Fibroblast of mammary gland (primary cell): Measurements from ENCODE around the gene SRSF6.
"Not testable (repeated sequence)": the region's sequence is repeated elsewhere in the genome, so short reads cannot be mapped to it uniquely, and the experiment has no call there.

ENCODE experiments used
- DNase-seq: peaks from one replicate; pipeline ENCODE4 v3.0.0-alpha.2; 2010; ENCODE audit warnings: low read depth
- H3K4me3 ChIP-seq: 2 replicates; pipeline ENCODE4 v1.5.1; 2011; ENCODE audit warnings: low read depth, mild to moderate bottlenecking, low read length, moderate library complexity; ENCODE audit not compliant: control insufficient read depth
- CTCF ChIP-seq: conservative IDR thresholded peaks from 2 replicates; pipeline ENCODE4 v1.5.1; 2011; ENCODE audit warnings: low read depth, low read length, inconsistent platforms; ENCODE audit not compliant: control insufficient read depth, insufficient read depth

The SRSF6 gene

GRCh38 chr20:43450841-43451799 lies 6.6 kb upstream of the SRSF6 start:
- DNase-seq = no peak
- no peak for TF ChIP-seq CTCF
- H3K4me3 ChIP-seq = no peak overlapping the region

GRCh38 chr20:43452404-43453126 lies 5.1 kb upstream of the SRSF6 start:
- H3K4me3 ChIP-seq = no peak overlapping the region
- DNase-seq = no peak
- TF ChIP-seq CTCF = no peak

- H3K4me3 ChIP-seq, DNase-seq: not testable (repeated sequence)
Measured at GRCh38 chr20:43456252-43456651, 1.4 kb upstream of the SRSF6 start.

GRCh38 chr20:43456809-43457639 lies 672 bp upstream of the SRSF6 start:
- H3K4me3 ChIP-seq = peak overlapping the region; percentile 89
- no peak for TF ChIP-seq CTCF
- peak; percentile 91 for DNase-seq

GRCh38 chr20:43458422-43458924 lies 777 bp downstream of the SRSF6 start:
- no peak for DNase-seq
- peak overlapping the region; percentile 89 for H3K4me3 ChIP-seq
- TF ChIP-seq CTCF = no peak

GRCh38 chr20:43459022-43459942 lies 1.6 kb downstream of the SRSF6 start:
- no peak for TF ChIP-seq CTCF
- peak overlapping the region; percentile 89 for H3K4me3 ChIP-seq
- peak; percentile 38 for DNase-seq
